IMR-90 (cell line): ENCODE data around the gene TNRC18. TPM values are rescaled to one million over a fixed set of nuclear protein-coding genes. Genes with fewer than 3 reads are reported as not detected.

Experiments used
- ATAC-seq: fragments of 200-7000 bp; cut with Tn5 transposase; 2 replicates; pipeline ENCODE4 v1.9.1; 2020; ENCODE audit warnings: low read depth, mild to moderate bottlenecking, moderate library complexity
- BruUV-seq: library from RNA; stranded (reverse); fragments of 400-500 nt; replicated peaks from 2 replicates; lab custom pipeline; 2021; lab: Mats Ljungman, UMichigan
- CTCF ChIA-PET: fragments of 300-600 bp; formaldehyde crosslinking; extraction: SDS; loops from one replicate; lab custom pipeline; 2021; ENCODE audit warnings: antibody characterized with exemption; lab: Yijun Ruan, JAX
- POLR2A ChIA-PET: fragments of 300-600 bp; sonication (Branson Sonifier 250); formaldehyde crosslinking; loops from one replicate; lab custom pipeline; 2022; ENCODE audit warnings: antibody characterized with exemption; ENCODE audit not compliant: unreplicated experiment; lab: Charles Lee
- DNase-seq: peaks from one replicate; pipeline ENCODE4 v3.0.0; 2013
- H2AFZ ChIP-seq: replicated peaks from 2 replicates; pipeline ENCODE3; 2013; ENCODE audit warnings: low read length, mild to moderate bottlenecking; ENCODE audit not compliant: poor library complexity
- H2AK5ac ChIP-seq: 2 replicates; pipeline ENCODE4 v1.6.1; 2013; ENCODE audit warnings: low read depth, low read length, inconsistent platforms
- H2AK9ac ChIP-seq: replicated peaks from 2 replicates; pipeline ENCODE3; 2013; ENCODE audit warnings: mild to moderate bottlenecking, low read depth, low read length, moderate library complexity; ENCODE audit not compliant: poor library complexity
- H2BK120ac ChIP-seq: 2 replicates; pipeline ENCODE4 v1.6.1; 2013; ENCODE audit warnings: low read depth, low read length, inconsistent platforms
- H2BK15ac ChIP-seq: 3 replicates; pipeline ENCODE4 v1.6.1; 2013; ENCODE audit warnings: low read depth, low read length, inconsistent platforms
- H2BK20ac ChIP-seq: 2 replicates; pipeline ENCODE4 v1.6.1; 2013; ENCODE audit warnings: low read depth, mild to moderate bottlenecking, inconsistent platforms, low read length, moderate library complexity
- H2BK5ac ChIP-seq: 2 replicates; pipeline ENCODE4 v1.6.1; 2013; ENCODE audit warnings: mild to moderate bottlenecking, low read depth, low read length, inconsistent platforms; ENCODE audit not compliant: poor library complexity, severe bottlenecking
- H3K14ac ChIP-seq: replicated peaks from 2 replicates; pipeline ENCODE4 v1.6.1; 2013; ENCODE audit warnings: low read depth, low read length, inconsistent platforms
- H3K18ac ChIP-seq: 2 replicates; pipeline ENCODE4 v1.6.1; 2013; ENCODE audit warnings: low read depth, low read length, control low read depth
- H3K23ac ChIP-seq: 2 replicates; pipeline ENCODE4 v1.6.1; 2013; ENCODE audit warnings: low read depth, low read length, inconsistent platforms
- H3K27ac ChIP-seq: 2 replicates; pipeline ENCODE4 v1.5.1; 2013; ENCODE audit warnings: mild to moderate bottlenecking, control low read depth, low read length; ENCODE audit not compliant: insufficient read depth
- H3K27me3 ChIP-seq: 2 replicates; pipeline ENCODE4 v1.6.1; 2013; ENCODE audit warnings: low read length; ENCODE audit not compliant: control insufficient read depth, insufficient read depth
- H3K36me3 ChIP-seq: 2 replicates; pipeline ENCODE4 v1.6.1; 2013; ENCODE audit warnings: low read length, mixed read lengths; ENCODE audit not compliant: control insufficient read depth, insufficient read depth
- H3K4ac ChIP-seq: 2 replicates; pipeline ENCODE4 v1.6.1; 2013; ENCODE audit warnings: low read depth, low read length, inconsistent platforms
- H3K4me1 ChIP-seq: 2 replicates; pipeline ENCODE4 v1.6.1; 2013; ENCODE audit warnings: low read length, mixed read lengths; ENCODE audit not compliant: control insufficient read depth, insufficient read depth
- H3K4me2 ChIP-seq: 2 replicates; pipeline ENCODE4 v1.6.1; 2013; ENCODE audit warnings: low read depth, mild to moderate bottlenecking, control low read depth, low read length, moderate library complexity
- H3K4me3 ChIP-seq: 2 replicates; pipeline ENCODE4 v1.5.1; 2013; ENCODE audit warnings: low read depth, mild to moderate bottlenecking, control low read depth, low read length, moderate library complexity; ENCODE audit not compliant: insufficient read depth
- H3K56ac ChIP-seq: 2 replicates; pipeline ENCODE4 v1.6.1; 2013; ENCODE audit warnings: low read length, inconsistent platforms; ENCODE audit not compliant: insufficient read depth; ENCODE audit errors: extremely low read depth
- H3K79me1 ChIP-seq, 2 experiments: 2 replicates each; pipeline ENCODE4 v1.6.1; 2013; ENCODE audit warnings: low read length in 2 of 2, inconsistent platforms in 1 of 2, low read depth in 1 of 2
- H3K9ac ChIP-seq: 2 replicates; pipeline ENCODE4 v1.6.1; 2013; ENCODE audit warnings: low read depth, low read length, control low read depth
- H3K9me1 ChIP-seq: 2 replicates; pipeline ENCODE4 v1.6.1; 2013; ENCODE audit warnings: low read length, inconsistent platforms; ENCODE audit not compliant: insufficient read depth
- H3K9me3 ChIP-seq: 2 replicates; pipeline ENCODE4 v1.6.1; 2013; ENCODE audit warnings: low read length; ENCODE audit not compliant: control insufficient read depth, insufficient read depth
- H4K20me1 ChIP-seq: 2 replicates; pipeline ENCODE4 v1.6.1; 2013; ENCODE audit warnings: low read length, inconsistent platforms; ENCODE audit not compliant: insufficient read depth
- H4K5ac ChIP-seq: 2 replicates; pipeline ENCODE4 v1.6.1; 2013; ENCODE audit warnings: mild to moderate bottlenecking, low read depth, low read length, control low read depth
- H4K8ac ChIP-seq, 2 experiments: 2 replicates each; pipeline ENCODE4 v1.6.1; 2013; ENCODE audit warnings: low read depth in 2 of 2, low read length in 2 of 2, control low read depth in 1 of 2, inconsistent platforms in 1 of 2
- H4K91ac ChIP-seq: 2 replicates; pipeline ENCODE4 v1.6.1; 2013; ENCODE audit warnings: low read depth, low read length, inconsistent platforms; ENCODE audit not compliant: insufficient read depth
- BHLHE40 ChIP-seq: fragments of 150-350 bp; IDR thresholded peaks from 2 replicates; pipeline ENCODE4 v1.6.1; 2016; ENCODE audit warnings: mild to moderate bottlenecking, low read depth, low read length
- CEBPB ChIP-seq: IDR thresholded peaks from 2 replicates; pipeline ENCODE4 v1.6.1; 2012; ENCODE audit warnings: low read depth, low read length, improper control_type of control experiment
- FOS ChIP-seq: fragments of 150-350 bp; IDR thresholded peaks from 2 replicates; pipeline ENCODE4 v1.6.1; 2016; ENCODE audit warnings: low read depth, low read length
- RFX5 ChIP-seq: IDR thresholded peaks from 2 replicates; pipeline ENCODE4 v1.8.0; 2012; ENCODE audit warnings: low read depth, mild to moderate bottlenecking, low read length, moderate library complexity
- SMC3 ChIP-seq: fragments of 150-350 bp; IDR thresholded peaks from 2 replicates; pipeline ENCODE4 v1.6.1; 2016; ENCODE audit warnings: low read depth, mild to moderate bottlenecking, antibody characterized with exemption, low read length, moderate library complexity
- WGBS, 2 experiments: methylation state at CpG; one replicate each; pipeline versions ENCODE4 v1.1.5 to v1.1.7; 2013; ENCODE audit warnings: missing lambda C conversion rate in 2 of 2; ENCODE audit not compliant: insufficient read length in 1 of 2; ENCODE audit errors: extremely low coverage in 2 of 2; 5-methylcytosine and 5-hydroxymethylcytosine counted together
- dilution Hi-C: fragments of 300-500 bp; cut with HindIII; formaldehyde crosslinking; loops from one replicate; pipeline ENCODE4 v1.14.3; 2018; ENCODE audit warnings: low sequenced_read_pairs; ENCODE audit not compliant: unreplicated experiment
- in situ Hi-C: fragments of 300-500 bp; cut with MboI; formaldehyde crosslinking; loops from 3 replicates; pipeline ENCODE4 v1.14.3; 2019; ENCODE audit warnings: low sequenced_read_pairs, inconsistent platforms, mixed read lengths
- intact Hi-C: fragments of 100-400 bp; cut with micrococcal nuclease; formaldehyde crosslinking; loops from 2 replicates; pipeline ENCODE4 v1.10.0; 2022
- polyA plus RNA-seq, 3 experiments: library from polyadenylated mRNA; depleted of rRNA; stranded (reverse); fragments of >200 nt; gene quantifications; 2 replicates each; pipeline ENCODE4 v1.2.3, GENCODE V29; 2012; ENCODE audit warnings: low replicate concordance in 1 of 3
- total RNA-seq: library from RNA; depleted of rRNA; stranded (reverse); fragments of >200 nt; gene quantifications from 2 replicates; pipeline ENCODE4 v1.2.3, GENCODE V29; 2012
- TF ChIP-seq, protein P1 (sequence below): fragments of 150-350 bp; IDR thresholded peaks from 2 replicates; pipeline ENCODE4 v1.6.1; 2016; ENCODE audit warnings: low read depth, mild to moderate bottlenecking, low read length, moderate library complexity, borderline replicate concordance

The TNRC18 gene
- total and polyA plus RNA-seq, 2 of the 4 experiments (the other 2 are of a cell fraction), result 4.7 to 29.6 TPM

DNA sequence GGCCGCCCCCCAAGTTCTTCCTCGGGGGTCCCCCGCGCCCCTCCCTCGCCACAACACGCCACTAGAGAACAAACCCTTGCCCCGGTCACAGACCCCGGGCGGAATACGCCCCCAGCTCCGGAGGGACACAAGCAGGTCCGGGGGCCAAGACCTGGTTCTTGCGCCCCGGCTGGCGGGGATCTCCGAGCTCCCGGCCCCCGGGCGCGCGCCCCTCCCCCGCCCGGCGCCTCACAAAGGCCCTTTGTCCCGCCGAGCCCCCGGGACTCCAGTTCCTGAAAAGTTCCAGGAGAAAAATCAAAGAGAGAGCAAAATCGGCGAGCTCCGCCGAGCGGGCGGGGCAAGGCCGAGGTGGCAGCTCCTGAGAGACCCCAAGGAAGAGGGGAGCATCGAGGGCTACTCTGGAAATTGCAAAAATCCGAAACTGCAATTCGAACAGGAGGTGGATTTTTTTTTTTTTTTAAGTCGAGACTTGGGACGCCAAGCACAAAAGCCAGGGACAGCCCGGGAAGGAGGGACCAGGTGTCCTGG, 4.0 kb downstream of the TNRC18 start:
- Histone ChIP-seq H2BK120ac (no peak overlapping the region), H4K5ac (no peak overlapping the region), H3K14ac (peak overlapping the region; percentile 70), H3K27me3 (no peaks in the 10 kb centered on the region), H3K4me1 (peaks cover 16% of the 10 kb centered on the region), H3K9me3 (no peaks in the 10 kb centered on the region), H3K27ac (peak overlapping the region; percentile 92), H3K23ac (peak overlapping the region; percentile 90), H4K8ac (peak overlapping the region; percentile 14 to 19; a peak in 2 of 4 replicates), H3K9ac (peak overlapping the region; percentile 76), H3K4me2 (peak overlapping the region; percentile 82), H2BK5ac (peak overlapping the region; percentile 95), H3K36me3 (peaks cover 15% of the 10 kb centered on the region; the same call in 1 of the 2 replicates), H3K18ac (peak overlapping the region; percentile 39; the same call in 1 of the 2 replicates), H2AK9ac (peak overlapping the region; percentile 96), H2AFZ (peak overlapping the region; percentile 63), H2AK5ac (peak overlapping the region; percentile 38; the same call in 1 of the 2 replicates), H3K56ac (peak overlapping the region; percentile 76), H3K4me3 (peak overlapping the region; percentile 86), H2BK15ac (no peak overlapping the region), H4K91ac (peak overlapping the region; percentile 35), H3K4ac (peak overlapping the region; percentile 78), H4K20me1 (peaks cover 45% of the 10 kb centered on the region), H2BK20ac (no peak overlapping the region), H3K9me1 (peaks cover 7% of the 10 kb centered on the region; the same call in 1 of the 2 replicates), H3K79me1 (peaks cover 0 to 37% of the 10 kb centered on the region in 2 experiments; a peak in 2 of 4 replicates)
- BruUV-seq, result no TSS peak
- dilution Hi-C loops, result no loop called here
- in situ Hi-C loops, result no loop called here
- TF ChIP-seq FOS (no peak), CEBPB (no peak), BHLHE40 (no peak), RFX5 (no peak), SMC3 (no peak)
- TF ChIP-seq, protein P1, sequence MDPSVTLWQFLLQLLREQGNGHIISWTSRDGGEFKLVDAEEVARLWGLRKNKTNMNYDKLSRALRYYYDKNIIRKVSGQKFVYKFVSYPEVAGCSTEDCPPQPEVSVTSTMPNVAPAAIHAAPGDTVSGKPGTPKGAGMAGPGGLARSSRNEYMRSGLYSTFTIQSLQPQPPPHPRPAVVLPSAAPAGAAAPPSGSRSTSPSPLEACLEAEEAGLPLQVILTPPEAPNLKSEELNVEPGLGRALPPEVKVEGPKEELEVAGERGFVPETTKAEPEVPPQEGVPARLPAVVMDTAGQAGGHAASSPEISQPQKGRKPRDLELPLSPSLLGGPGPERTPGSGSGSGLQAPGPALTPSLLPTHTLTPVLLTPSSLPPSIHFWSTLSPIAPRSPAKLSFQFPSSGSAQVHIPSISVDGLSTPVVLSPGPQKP, result no peak
- ChIA-PET POLR2A (interaction anchor here (0.6 kb wide), 1 partner anchor 81 kb away, joined by 4 read pairs; no protein-coding TSS in a partner anchor), CTCF (no interaction called here)
- intact Hi-C loops, result no loop called here
- DNase-seq (no peak), ATAC-seq (no peak)
- WGBS, 2 experiments, result 0% methylated on average over 12 of the region's 40 CpGs; no CpG with 5 or more reads in 1 of the 2 experiments
